ENCODE results near the gene SBK3. TPM values are rescaled to one million over a fixed set of nuclear protein-coding genes. Genes with fewer than 3 reads are reported as not detected.

Gene SBK3
- total and polyA plus RNA-seq, 2 of the 8 experiments (the other 6 are each of a cell fraction or from before 2014, with no cell fraction given), result 0.76 to 1.5 TPM

- DNase-seq (ENCODE audit: low read depth in 1 of 2, low spot score in 2 of 2), result no peak
- Histone ChIP-seq H3K4me3 (ENCODE audit: extremely low read depth in 1 of 4, insufficient read depth in 2 of 4, low read depth in 3 of 4, low read length in 4 of 4) (no peak overlapping the region), H4K20me1 (replicated peaks in 1 of 2; ENCODE audit: control insufficient read depth in 1 of 2, insufficient read depth in 2 of 2, low read length in 2 of 2) (peaks cover 0 to 4% of the 10 kb centered on the region in 2 experiments), H3K79me1 (ENCODE audit: low read depth, low read length) (no peaks in the 10 kb centered on the region), H3K27me3 (replicated peaks in 1 of 4; ENCODE audit: control insufficient read depth in 3 of 4, extremely low read depth in 1 of 4, insufficient read depth in 3 of 4, low read length in 3 of 4) (no peaks in the 10 kb centered on the region; a peak in 1 of 7 replicates), H3K4ac (replicated peaks; ENCODE audit: insufficient read length, low read depth, low read length) (no peak overlapping the region), H2BK20ac (ENCODE audit: low read length) (no peak overlapping the region), H3K9me3 (ENCODE audit: insufficient read depth in 2 of 2, low read depth in 1 of 2, low read length in 1 of 2) (no peaks in the 10 kb centered on the region; a peak in 1 of 4 replicates), H3K4me2 (ENCODE audit: insufficient read depth in 1 of 2, low read depth in 2 of 2, low read length in 2 of 2) (no peak overlapping the region), H3K23me2 (ENCODE audit: low read depth, low read length) (peaks cover 8% of the 10 kb centered on the region; the same call in 1 of the 2 replicates), H3K18ac (ENCODE audit: extremely low read depth, low read length) (no peak overlapping the region), H4K8ac (ENCODE audit: extremely low read depth, insufficient read depth, low read length) (no peak overlapping the region), H2BK15ac (ENCODE audit: low read length) (no peak overlapping the region), H2AFZ (ENCODE audit: low read length) (no peak overlapping the region), H3K9ac (replicated peaks in 1 of 4; ENCODE audit: extremely low read depth in 1 of 4, low read depth in 3 of 4, low read length in 3 of 4) (no peak overlapping the region; a peak in 1 of 7 replicates), H3K56ac (replicated peaks; ENCODE audit: insufficient read length, low read depth, low read length) (no peak overlapping the region), H3K79me2 (ENCODE audit: control insufficient read depth in 1 of 2, insufficient read depth in 2 of 2, low read length in 2 of 2) (no peaks in the 10 kb centered on the region), H2AK5ac (ENCODE audit: low read depth, low read length) (no peak overlapping the region), H3K14ac (ENCODE audit: insufficient read length) (no peak overlapping the region), H3K23ac (ENCODE audit: insufficient read length) (no peak overlapping the region), H3K27ac (ENCODE audit: low read depth, low read length) (no peak overlapping the region), H2BK5ac (ENCODE audit: low read depth, low read length) (no peak overlapping the region), H3K36me3 (ENCODE audit: control insufficient read depth in 2 of 4, insufficient read depth in 4 of 4, low read length in 3 of 4) (no peaks in the 10 kb centered on the region), H4K91ac (replicated peaks; ENCODE audit: insufficient read length, low read length) (peak overlapping the region; percentile 2), H2BK120ac (replicated peaks; ENCODE audit: low read depth, low read length) (no peak overlapping the region), H4K5ac (ENCODE audit: insufficient read length, low read depth, low read length) (no peak overlapping the region), H2BK12ac (ENCODE audit: low read depth, low read length) (no peak overlapping the region), H3K4me1 (replicated peaks in 1 of 4; ENCODE audit: control insufficient read depth in 3 of 4, insufficient read depth in 4 of 4, low read length in 3 of 4) (no peaks in the 10 kb centered on the region; a peak in 1 of 7 replicates)
- 79% methylated on average over 14 of the region's 14 CpGs; no CpG with 5 or more reads in 1 of the 2 experiments for WGBS, 2 experiments (ENCODE audit: extremely low coverage in 1 of 2, insufficient coverage in 1 of 2, insufficient read length in 1 of 2, insufficient replicate concordance in 2 of 2, low coverage in 1 of 2, low lambda C conversion rate in 2 of 2, missing lambda C conversion rate in 1 of 2)
- POLR2A ChIA-PET (ENCODE audit: partially characterized antibody), result no interaction called here
- no peak for TF ChIP-seq FOSL1 (IDR thresholded peaks at IDR 0.05; ENCODE audit: insufficient read depth, low read depth, low read length)
- TF ChIP-seq PHF8 (conservative IDR thresholded peaks at IDR 0.05; ENCODE audit: low read depth, low read length), result no peak
- TF ChIP-seq CBX8 (IDR thresholded peaks at IDR 0.05; ENCODE audit: borderline replicate concordance, low read depth, low read length), result no peak
- TF ChIP-seq SIX5 (IDR thresholded peaks at IDR 0.05; ENCODE audit: low read depth, low read length), result no peak
- no peak for TF ChIP-seq MAX (IDR thresholded peaks at IDR 0.05)
- TF ChIP-seq EP300 (IDR thresholded peaks at IDR 0.05; ENCODE audit: borderline replicate concordance in 1 of 2, low read depth in 2 of 2, low read length in 2 of 2), result no peak
- no peak for TF ChIP-seq RXRA (IDR thresholded peaks at IDR 0.05; ENCODE audit: insufficient read depth, low read depth, low read length)
- no peak for TF ChIP-seq CHD2 (IDR thresholded peaks at IDR 0.05; ENCODE audit: low read length)
- TF ChIP-seq, protein P1, sequence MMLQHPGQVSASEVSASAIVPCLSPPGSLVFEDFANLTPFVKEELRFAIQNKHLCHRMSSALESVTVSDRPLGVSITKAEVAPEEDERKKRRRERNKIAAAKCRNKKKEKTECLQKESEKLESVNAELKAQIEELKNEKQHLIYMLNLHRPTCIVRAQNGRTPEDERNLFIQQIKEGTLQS (IDR thresholded peaks at IDR 0.05; ENCODE audit: insufficient read depth, low read depth, low read length), result no peak
- TF ChIP-seq JUND (IDR thresholded peaks at IDR 0.05; ENCODE audit: low read length), result no peak
- TF ChIP-seq EZH2 (IDR thresholded peaks at IDR 0.05; ENCODE audit: low read depth, low read length, severe bottlenecking), result no peak
- TF ChIP-seq SUZ12 (IDR thresholded peaks at IDR 0.05; ENCODE audit: low read length), result no peak
- no peak for FAIRE-seq
- CTCF ChIA-PET (ENCODE audit: partially characterized antibody), result no interaction called here
These were observed 24.6 kb downstream of the SBK3 start for GRCh38 chr19:55520691-55521292.
